Bone marrow (tissue), 2 donors: ENCODE measurements around the gene TMEM129.
A peak's percentile ranks its signal among the peaks of the same experiment; 100 is the strongest.

Experiments used
- DNase-seq, 2 donors: peaks; one replicate each; lab custom pipeline; 2025; lab: John Stamatoyannopoulos, UW

TMEM129 gene

GRCh38 chr4:1743975-1744374 is 22.9 kb upstream of the TMEM129 start:
- DNase-seq, result no peak

- DNase-seq, result no peak
Measured at GRCh38 chr4:1743551-1743950, 22.4 kb upstream of the TMEM129 start.

GRCh38 chr4:1741208-1741607 is 20.1 kb upstream of the TMEM129 start:
- DNase-seq, result no peak

- no peak for DNase-seq
Measured at GRCh38 chr4:1740021-1740545, 19.0 kb upstream of the TMEM129 start.

- DNase-seq, result no peak
Measured at GRCh38 chr4:1739358-1739757, 18.2 kb upstream of the TMEM129 start.

GRCh38 chr4:1738410-1738809 is 17.3 kb upstream of the TMEM129 start:
- no peak for DNase-seq

- no peak for DNase-seq
Measured at GRCh38 chr4:1737666-1738065, 16.5 kb upstream of the TMEM129 start.

- DNase-seq, result no peak
Measured at GRCh38 chr4:1736812-1737211, 15.7 kb upstream of the TMEM129 start.

GRCh38 chr4:1735215-1735614 is 14.1 kb upstream of the TMEM129 start:
- DNase-seq, result no peak

- no peak for DNase-seq
Measured at GRCh38 chr4:1732911-1733310, 11.8 kb upstream of the TMEM129 start.

- no peak for DNase-seq
Measured at GRCh38 chr4:1731180-1731579, 10.1 kb upstream of the TMEM129 start.

GRCh38 chr4:1730532-1731135 is 9.5 kb upstream of the TMEM129 start:
- no peak for DNase-seq

GRCh38 chr4:1728061-1728980 is 7.2 kb upstream of the TMEM129 start:
- no peak for DNase-seq

- DNase-seq, result peak in 1 of 2 donors; percentile 90
Measured at GRCh38 chr4:1727117-1728031, 6.3 kb upstream of the TMEM129 start.

GRCh38 chr4:1726146-1726934 is 5.2 kb upstream of the TMEM129 start:
- peak; percentile 64 to 73 for DNase-seq

GRCh38 chr4:1725521-1725920 is 4.4 kb upstream of the TMEM129 start:
- no peak for DNase-seq

GRCh38 chr4:1723131-1723801 is 2.1 kb upstream of the TMEM129 start:
- DNase-seq, result peak; percentile 30 to 68

- DNase-seq, result no peak
Measured at GRCh38 chr4:1722551-1723118, 1.5 kb upstream of the TMEM129 start.

- DNase-seq, result no peak
Measured at GRCh38 chr4:1721666-1722550, 785 bp upstream of the TMEM129 start.
